GM12878 (cell line): ENCODE measurements around the gene NDRG2. TPM values are rescaled to one million over a fixed set of nuclear protein-coding genes. Genes with fewer than 3 reads are reported as not detected.

Experiments
- ATAC-seq: fragments of 200-7000 bp; cut with Tn5 transposase; 3 replicates; pipeline ENCODE4 v1.9.1; 2020; ENCODE audit warnings: mild to moderate bottlenecking, moderate library complexity
- BruUV-seq: library from RNA; stranded (reverse); fragments of 400-500 nt; replicated peaks from 2 replicates; lab custom pipeline; 2021; lab: Mats Ljungman, UMichigan
- CTCF ChIA-PET: fragments of 300-600 bp; sonication (Branson Sonifier 250); formaldehyde crosslinking; extraction: SDS; loops from one replicate; lab custom pipeline; 2021; ENCODE audit warnings: inconsistent platforms; lab: Yijun Ruan, JAX
- POLR2A ChIA-PET: fragments of 350-600 bp; formaldehyde crosslinking; extraction: SDS; loops from one replicate; lab custom pipeline; 2021; ENCODE audit warnings: inconsistent platforms; lab: Charles Lee
- RAD21 ChIA-PET: fragments of 300-600 bp; sonication (Branson Sonifier 250); formaldehyde crosslinking; loops from one replicate; lab custom pipeline; 2023; ENCODE audit warnings: antibody characterized with exemption; ENCODE audit not compliant: unreplicated experiment; lab: Charles Lee
- SMC1A ChIA-PET: fragments of 300-600 bp; sonication (Branson Sonifier 250); formaldehyde crosslinking; loops from one replicate; lab custom pipeline; 2023; ENCODE audit not compliant: unreplicated experiment, uncharacterized antibody; lab: Charles Lee
- DNase-seq: peaks from one replicate; pipeline ENCODE4 v3.0.0-alpha.2; 2011; ENCODE audit warnings: low read depth, low spot score
- FAIRE-seq: peaks from 3 replicates; lab custom pipeline; 2011; peaks lifted over from hg19 to GRCh38; lab: Jason Lieb, UNC
- H2AFZ ChIP-seq: 2 replicates; pipeline ENCODE4 v1.6.0; 2011; ENCODE audit warnings: low read depth, low read length, control low read depth; ENCODE audit not compliant: control insufficient read depth
- H3K27ac ChIP-seq: 2 replicates; pipeline ENCODE4 v1.5.1; 2011; ENCODE audit warnings: control low read depth; ENCODE audit not compliant: control insufficient read depth, insufficient read depth
- H3K27me3 ChIP-seq, 2 experiments: replicated peaks in 1 of 2; 2 replicates each; pipeline versions ENCODE4 v1.6.0 to v1.6.1; 2011; ENCODE audit warnings: low read length in 1 of 2; ENCODE audit not compliant: control insufficient read depth in 2 of 2, insufficient read depth in 2 of 2
- H3K36me3 ChIP-seq, 2 experiments: 2 replicates each; pipeline ENCODE4 v1.5.1; 2011; ENCODE audit warnings: low read length in 1 of 2; ENCODE audit not compliant: control insufficient read depth in 2 of 2, insufficient read depth in 2 of 2
- H3K4me1 ChIP-seq: 2 replicates; pipeline ENCODE4 v1.6.1; 2011; ENCODE audit warnings: mild to moderate bottlenecking, low read length, moderate library complexity, mixed read lengths; ENCODE audit not compliant: control insufficient read depth, insufficient read depth
- H3K4me2 ChIP-seq: 2 replicates; pipeline ENCODE4 v1.6.0; 2011; ENCODE audit warnings: control low read depth; ENCODE audit not compliant: control insufficient read depth, insufficient read depth
- H3K4me3 ChIP-seq: fragments of 200-600 bp; sonication (generic); 2 replicates; pipeline ENCODE4 v1.5.1; 2016
- H3K79me2 ChIP-seq: 2 replicates; pipeline ENCODE4 v1.6.0; 2011; ENCODE audit warnings: low read length; ENCODE audit not compliant: control insufficient read depth, insufficient read depth
- H3K9ac ChIP-seq: 2 replicates; pipeline ENCODE4 v1.8.0; 2011; ENCODE audit warnings: low read length, control low read depth, mixed read lengths; ENCODE audit not compliant: control insufficient read depth, insufficient read depth
- H3K9me3 ChIP-seq: replicated peaks from 3 replicates; pipeline ENCODE4 v1.5.1; 2011; ENCODE audit warnings: mild to moderate bottlenecking, low read length; ENCODE audit not compliant: control insufficient read depth, insufficient read depth
- H4K20me1 ChIP-seq: 2 replicates; pipeline ENCODE4 v1.6.0; 2011; ENCODE audit not compliant: control insufficient read depth, insufficient read depth
- CREB1 ChIP-seq: IDR thresholded peaks from 2 replicates; pipeline ENCODE4 v1.6.1; 2012; ENCODE audit warnings: low read depth, mild to moderate bottlenecking, inconsistent platforms
- HDAC6 ChIP-seq: fragments of 200-600 bp; sonication (generic); IDR thresholded peaks from one replicate; pipeline ENCODE4 v1.8.0; 2017; ENCODE audit warnings: antibody characterized with exemption; ENCODE audit not compliant: unreplicated experiment
- MYC ChIP-seq: IDR thresholded peaks from 2 replicates; pipeline ENCODE4 v1.6.1; 2011; ENCODE audit warnings: mild to moderate bottlenecking, low read length, moderate library complexity, inconsistent platforms; ENCODE audit not compliant: insufficient read depth, insufficient replicate concordance, insufficient read length, severe bottlenecking
- POLR2AphosphoS2 ChIP-seq: IDR thresholded peaks from 2 replicates; pipeline ENCODE4 v1.6.1; 2011; ENCODE audit warnings: low read depth, mild to moderate bottlenecking, low read length, improper control_type of control experiment, moderate library complexity
- REST ChIP-seq: IDR thresholded peaks from 2 replicates; pipeline ENCODE4 v1.6.1; 2012; ENCODE audit warnings: mild to moderate bottlenecking, low read depth, low read length
- SKIL ChIP-seq: fragments of 450-650 bp; IDR thresholded peaks from 2 replicates; pipeline ENCODE4 v1.6.1; 2017; ENCODE audit warnings: mild to moderate bottlenecking, low read depth, inconsistent platforms; ENCODE audit not compliant: poor library complexity, severe bottlenecking
- TCF7 ChIP-seq: IDR thresholded peaks from 2 replicates; pipeline ENCODE4 v1.6.1; 2014; ENCODE audit warnings: antibody characterized with exemption, borderline replicate concordance
- WGBS: methylation state at CpG from one replicate; pipeline ENCODE4 v1.1.6; 2016; ENCODE audit warnings: low lambda C conversion rate; ENCODE audit not compliant: insufficient replicate concordance, insufficient coverage; ENCODE audit errors: missing lambda C conversion rate; 5-methylcytosine and 5-hydroxymethylcytosine counted together
- in situ Hi-C: fragments of 300-500 bp; cut with MboI; formaldehyde crosslinking; loops from 9 replicates; pipeline ENCODE4 v1.14.3; 2018; ENCODE audit warnings: mixed read lengths
- intact Hi-C: fragments of 100-400 bp; cut with micrococcal nuclease; formaldehyde crosslinking; loops from one replicate; pipeline ENCODE4 v1.14.2; 2022; ENCODE audit not compliant: unreplicated experiment
- polyA plus RNA-seq, 11 experiments: library from polyadenylated mRNA; depleted of rRNA in 4 of 11; unstranded in 6 of 11; stranded (reverse) in 5 of 11; fragments of >200 nt; fragmentation: Nextera tagmentation in 4 of 11; fragmentation: Illumina TruSeq in 1 of 11; extraction: Ambion mirVana in 4 of 11; extraction: Trizol in 1 of 11; gene quantifications; 1 replicate in 1 of 11; 2 replicates in 10 of 11; pipeline versions ENCODE4 v1.2.1 to v1.2.3, GENCODE V29; 2011 to 2016; ENCODE audit warnings: inconsistent platforms in 2 of 11, missing spikeins in 2 of 11, low read depth in 1 of 11
- total RNA-seq, 4 experiments: library from RNA; depleted of rRNA in 3 of 4; stranded (reverse); fragments of >200 nt in 3 of 4; fragmentation: Illumina TruSeq in 1 of 4; extraction: Trizol in 1 of 4; gene quantifications; 2 replicates each; pipeline versions ENCODE4 v1.2.1 to v1.2.3, GENCODE V29; 2013 to 2021
- TF ChIP-seq, protein P1 (sequence below): fragments of 450-650 bp; formaldehyde crosslinking; IDR thresholded peaks from 2 replicates; pipeline ENCODE4 v1.4.0; 2022; ENCODE audit warnings: mild to moderate bottlenecking, moderate library complexity

Gene NDRG2
- total and polyA plus RNA-seq, 10 of the 15 experiments (the other 5 are each of a cell fraction or from before 2014, with no cell fraction given), result 0.15 to 0.49 TPM; not detected in 8

DNA sequence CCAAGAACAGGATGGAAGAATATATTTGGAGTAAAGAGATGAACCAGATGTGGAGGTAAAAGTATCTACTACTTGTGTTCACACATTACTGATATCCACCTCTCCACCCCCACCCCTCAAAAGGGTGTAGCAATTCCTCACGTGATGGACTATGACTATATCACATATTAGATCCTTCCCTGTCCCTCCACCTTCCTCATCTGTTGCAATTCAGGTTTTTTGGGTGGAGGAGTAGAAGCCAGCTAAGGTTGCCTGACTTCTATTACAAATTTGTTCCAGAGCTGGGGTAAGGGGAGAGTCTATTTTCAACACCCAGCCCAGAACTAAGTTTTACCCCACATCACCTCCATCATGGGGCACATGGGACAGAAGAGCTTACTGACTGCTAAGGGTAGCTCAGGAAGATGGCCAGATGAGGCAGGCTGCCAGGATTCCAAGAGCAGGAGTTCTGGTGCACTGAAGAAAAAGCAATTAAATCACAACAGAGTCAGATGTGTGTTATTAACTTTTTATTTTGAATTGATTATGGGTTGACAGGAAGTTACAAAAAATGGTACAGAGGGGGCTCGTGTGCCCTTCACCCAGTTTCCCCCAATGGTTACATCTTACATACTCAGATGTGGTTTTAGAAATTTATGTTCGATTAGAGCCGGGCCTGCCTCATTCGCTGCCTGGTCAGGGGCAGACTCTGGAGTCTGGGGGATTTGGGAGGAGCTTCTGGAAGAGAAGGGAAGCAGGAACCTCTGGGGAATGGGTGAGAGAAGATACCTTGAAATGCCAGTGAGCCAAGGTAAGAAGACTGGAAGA, 7.7 kb upstream of the NDRG2 start (continued):
- TF ChIP-seq HDAC6, result no peak

DNA sequence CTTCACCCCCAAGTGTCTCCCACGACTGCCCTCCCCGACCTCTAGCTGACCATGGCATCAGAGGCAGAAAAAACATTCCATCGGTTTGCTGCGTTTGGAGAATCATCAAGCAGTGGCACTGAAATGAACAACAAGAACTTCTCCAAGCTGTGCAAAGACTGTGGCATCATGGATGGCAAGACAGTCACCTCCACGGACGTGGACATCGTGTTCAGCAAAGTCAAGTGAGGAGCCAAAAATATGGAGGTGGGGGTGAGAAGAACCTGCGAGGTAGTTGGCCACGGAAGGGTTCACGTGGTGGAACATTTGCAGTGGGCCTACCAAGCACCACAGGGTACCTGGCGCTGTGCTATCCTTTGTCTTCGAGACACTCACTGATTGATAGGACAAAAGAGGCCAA, 5.7 kb upstream of the NDRG2 start:
- intact Hi-C loops, result no loop called here
- Histone ChIP-seq H3K79me2 (no peaks in the 10 kb centered on the region), H3K36me3 (no peaks in the 10 kb centered on the region), H3K9me3 (no peaks in the 10 kb centered on the region), H3K4me1 (peaks cover 4% of the 10 kb centered on the region), H3K4me2 (no peak overlapping the region), H3K9ac (no peak overlapping the region), H3K27ac (no peak overlapping the region), H3K4me3 (no peak overlapping the region), H4K20me1 (no peaks in the 10 kb centered on the region), H2AFZ (no peak overlapping the region), H3K27me3 (peaks cover 2 to 12% of the 10 kb centered on the region in 2 experiments; a peak in 3 of 4 replicates)
- BruUV-seq, result no TSS peak
- SMC1A ChIA-PET, result no interaction called here
- no peak for DNase-seq
- in situ Hi-C loops, result no loop called here
- WGBS, result 33% methylated on average over 12 of the region's 12 CpGs
- ATAC-seq, result no peak
- POLR2A ChIA-PET, result no interaction called here
- CTCF ChIA-PET, result no interaction called here
- no peak for FAIRE-seq
- RAD21 ChIA-PET, result no interaction called here
- TF ChIP-seq TCF7, result no peak
- TF ChIP-seq SKIL, result no peak
- TF ChIP-seq REST, result no peak
- TF ChIP-seq, protein P1, sequence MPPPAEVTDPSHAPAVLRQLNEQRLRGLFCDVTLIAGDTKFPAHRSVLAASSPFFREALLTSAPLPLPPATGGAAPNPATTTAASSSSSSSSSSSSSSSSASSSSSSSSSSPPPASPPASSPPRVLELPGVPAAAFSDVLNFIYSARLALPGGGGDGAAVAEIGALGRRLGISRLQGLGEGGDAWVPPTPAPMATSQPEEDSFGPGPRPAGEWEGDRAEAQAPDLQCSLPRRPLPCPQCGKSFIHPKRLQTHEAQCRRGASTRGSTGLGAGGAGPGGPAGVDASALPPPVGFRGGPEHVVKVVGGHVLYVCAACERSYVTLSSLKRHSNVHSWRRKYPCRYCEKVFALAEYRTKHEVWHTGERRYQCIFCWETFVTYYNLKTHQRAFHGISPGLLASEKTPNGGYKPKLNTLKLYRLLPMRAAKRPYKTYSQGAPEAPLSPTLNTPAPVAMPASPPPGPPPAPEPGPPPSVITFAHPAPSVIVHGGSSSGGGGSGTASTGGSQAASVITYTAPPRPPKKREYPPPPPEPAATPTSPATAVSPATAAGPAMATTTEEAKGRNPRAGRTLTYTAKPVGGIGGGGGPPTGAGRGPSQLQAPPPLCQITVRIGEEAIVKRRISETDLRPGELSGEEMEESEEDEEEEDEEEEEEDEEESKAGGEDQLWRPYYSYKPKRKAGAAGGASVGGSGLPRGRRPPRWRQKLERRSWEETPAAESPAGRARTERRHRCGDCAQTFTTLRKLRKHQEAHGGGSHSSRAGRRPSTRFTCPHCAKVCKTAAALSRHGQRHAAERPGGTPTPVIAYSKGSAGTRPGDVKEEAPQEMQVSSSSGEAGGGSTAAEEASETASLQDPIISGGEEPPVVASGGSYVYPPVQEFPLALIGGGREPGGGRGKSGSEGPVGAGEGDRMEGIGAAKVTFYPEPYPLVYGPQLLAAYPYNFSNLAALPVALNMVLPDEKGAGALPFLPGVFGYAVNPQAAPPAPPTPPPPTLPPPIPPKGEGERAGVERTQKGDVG, result no peak
- no peak for TF ChIP-seq POLR2AphosphoS2
- no peak for TF ChIP-seq MYC
- TF ChIP-seq CREB1, result no peak
